Naive thymus-derived CD4-positive, alpha-beta T cell (primary cell): ENCODE measurements around the gene WRAP73. TPM values are rescaled to one million over a fixed set of nuclear protein-coding genes. Genes with fewer than 3 reads are reported as not detected.
"Not testable (repeated sequence)": the region's sequence is repeated elsewhere in the genome, so short reads cannot be mapped to it uniquely, and the experiment has no call there.

Source experiments
- ATAC-seq: fragments of 150-1000 bp; cut with Tn5 transposase; 2 replicates; pipeline ENCODE4 v1.10.0; 2021; ENCODE audit warnings: mild to moderate bottlenecking, moderate library complexity
- CTCF ChIA-PET: fragments of 350-600 bp; sonication (Branson Sonifier 250); formaldehyde crosslinking; loops from one replicate; lab custom pipeline; 2021; ENCODE audit warnings: antibody characterized with exemption; lab: Charles Lee
- POLR2A ChIA-PET: fragments of 350-600 bp; sonication (Branson Sonifier 250); formaldehyde crosslinking; loops from one replicate; lab custom pipeline; 2021; ENCODE audit warnings: antibody characterized with exemption, inconsistent platforms; lab: Charles Lee
- DNase-seq, 9 donors: peaks; one replicate each; pipeline versions ENCODE4 v3.0.0 to v3.0.0-alpha.2; 2020 to 2022; ENCODE audit warnings: mixed read lengths in 1 of 9
- H3K27ac ChIP-seq: one replicate; pipeline ENCODE4 v1.7.0; 2013; ENCODE audit warnings: mild to moderate bottlenecking, low read depth, low read length, moderate library complexity
- H3K27me3 ChIP-seq, 2 donors: one replicate each; pipeline ENCODE4 v1.7.0; 2013; ENCODE audit warnings: low read length in 2 of 2, mild to moderate bottlenecking in 2 of 2, moderate library complexity in 2 of 2; ENCODE audit not compliant: control insufficient read depth in 2 of 2, insufficient read depth in 2 of 2
- H3K36me3 ChIP-seq, 3 experiments: 1 replicate in 2 of 3; 2 replicates in 1 of 3; pipeline ENCODE4 v1.7.0; 2013; ENCODE audit warnings: low read length in 3 of 3, mild to moderate bottlenecking in 3 of 3, moderate library complexity in 1 of 3; ENCODE audit not compliant: insufficient read depth in 3 of 3, control insufficient read depth in 2 of 3
- H3K4me1 ChIP-seq, 2 donors: one replicate each; pipeline ENCODE4 v1.7.0; 2013; ENCODE audit warnings: low read length in 2 of 2, mild to moderate bottlenecking in 2 of 2, moderate library complexity in 1 of 2; ENCODE audit not compliant: control insufficient read depth in 2 of 2, insufficient read depth in 2 of 2
- H3K4me3 ChIP-seq: 2 replicates; pipeline ENCODE4 v1.7.0; 2013; ENCODE audit warnings: mild to moderate bottlenecking, low read length
- H3K9me3 ChIP-seq, 3 experiments: 1 replicate in 2 of 3; 2 replicates in 1 of 3; pipeline ENCODE4 v1.7.0; 2013; ENCODE audit warnings: low read length in 3 of 3; ENCODE audit not compliant: control insufficient read depth in 2 of 3
- H3K27ac Mint-ChIP-seq, 9 donors: one replicate each; pipeline ENCODE4 v1.8.0; 2020 to 2022; ENCODE audit warnings: mixed read lengths in 9 of 9, mild to moderate bottlenecking in 8 of 9, moderate library complexity in 5 of 9, inconsistent platforms in 2 of 9
- H3K27me3 Mint-ChIP-seq, 5 donors: one replicate each; pipeline ENCODE4 v1.8.0; 2021 to 2022; ENCODE audit warnings: mixed read lengths in 5 of 5, mild to moderate bottlenecking in 1 of 5
- H3K36me3 Mint-ChIP-seq, 5 donors: one replicate each; pipeline ENCODE4 v1.8.0; 2020 to 2022; ENCODE audit warnings: mixed read lengths in 5 of 5, mild to moderate bottlenecking in 3 of 5, inconsistent platforms in 1 of 5
- H3K4me1 Mint-ChIP-seq, 7 donors: one replicate each; pipeline ENCODE4 v1.8.0; 2020 to 2022; ENCODE audit warnings: mixed read lengths in 7 of 7, mild to moderate bottlenecking in 3 of 7, inconsistent platforms in 1 of 7
- H3K4me3 Mint-ChIP-seq, 10 donors: one replicate each; pipeline ENCODE4 v1.8.0; 2020 to 2022; ENCODE audit warnings: mild to moderate bottlenecking in 10 of 10, mixed read lengths in 10 of 10, moderate library complexity in 6 of 10, inconsistent platforms in 2 of 10
- H3K9me3 Mint-ChIP-seq, 11 donors: one replicate each; pipeline ENCODE4 v1.8.0; 2020 to 2022; ENCODE audit warnings: mixed read lengths in 11 of 11, mild to moderate bottlenecking in 4 of 11, inconsistent platforms in 1 of 11, moderate library complexity in 1 of 11
- intact Hi-C, 2 donors: fragments of 100-400 bp; cut with micrococcal nuclease; formaldehyde crosslinking; loops; one replicate each; pipeline ENCODE4 v1.15.1; 2023
- polyA plus RNA-seq, 2 donors: library from polyadenylated mRNA; unstranded; fragments of 300-500 nt; fragmentation: Illumina TruSeq; gene quantifications; one replicate each; pipeline ENCODE4 v1.2.3, GENCODE V29; 2021
- total RNA-seq, 6 experiments: library from RNA in 5 of 6; stranded (reverse) in 5 of 6; gene quantifications; 1 replicate in 5 of 6; 2 replicates in 1 of 6; pipeline ENCODE4 v1.2.3 and lab custom pipeline; 2021 to 2026

The WRAP73 gene
- total and polyA plus RNA-seq, 7 experiments from 2014 or later, result 25.5 to 42.0 (median 36.3) TPM

- H3K27me3 ChIP-seq, result no peaks in the 10 kb centered on the region
- DNase-seq, result peak in 1 of 9 donors; percentile 17
- peaks cover 0 to 19% (median 6%) of the 10 kb centered on the region in 3 experiments for H3K36me3 ChIP-seq
- peaks cover 0 to 2% (median 0%) of the 10 kb centered on the region in 11 donors for H3K9me3 Mint-ChIP-seq
- peak overlapping the region; percentile 92 to 98 (median 96) for H3K27ac Mint-ChIP-seq
- no peaks in the 10 kb centered on the region for H3K9me3 ChIP-seq
- POLR2A ChIA-PET, result interaction anchor here (0.8 to 1.6 kb wide), 5 partner anchors 8 to 137 kb away, joined by 3 to 7 read pairs (median 4); partner anchors contain the start of gene WRAP73
- H3K36me3 Mint-ChIP-seq, result peaks cover 0 to 4% (median 0%) of the 10 kb centered on the region in 5 donors
- peak overlapping the region; percentile 91 to 99 (median 96) for H3K4me3 Mint-ChIP-seq
- peak overlapping the region; percentile 78 for H3K27ac ChIP-seq
- CTCF ChIA-PET, result interaction anchor here (1.1 to 5.3 kb wide), 2 partner anchors 133 to 171 kb away, joined by 3 to 39 read pairs; no protein-coding TSS in a partner anchor
- H3K4me1 ChIP-seq, result peaks cover 22 to 26% of the 10 kb centered on the region in 2 donors
- peaks cover 33 to 63% (median 48%) of the 10 kb centered on the region in 7 donors for H3K4me1 Mint-ChIP-seq
- H3K4me3 ChIP-seq, result peak overlapping the region; percentile 95
- no peak for ATAC-seq
- peaks cover 0 to 13% (median 0%) of the 10 kb centered on the region in 5 donors for H3K27me3 Mint-ChIP-seq
- intact Hi-C loops, result loop anchor here (1.0 to 10.0 kb wide), 7 partner anchors 27 to 1099 kb away; partner anchors contain the start of genes C1orf174 (in 2 of the 2), WRAP73 (in 2 of the 2), PANK4 (in 1 of the 2) and SMIM1 (in 1 of the 2)
Observed at GRCh38 chr1:3623441-3624199, 26.3 kb downstream of the WRAP73 start.

- peaks cover 22 to 26% of the 10 kb centered on the region in 2 donors for H3K4me1 ChIP-seq
- H3K9me3 ChIP-seq, H3K4me3 ChIP-seq, DNase-seq, H3K27ac ChIP-seq, ATAC-seq, H3K9me3 Mint-ChIP-seq, H3K36me3 Mint-ChIP-seq, H3K36me3 ChIP-seq, H3K27me3 ChIP-seq: not testable (repeated sequence)
- peak overlapping the region in 7 of 9 donors; percentile 7 to 98 (median 66) for H3K27ac Mint-ChIP-seq
- H3K4me3 Mint-ChIP-seq, result peak overlapping the region in 9 of 10 donors; percentile 35 to 99 (median 93)
- peaks cover 33 to 63% (median 48%) of the 10 kb centered on the region in 7 donors for H3K4me1 Mint-ChIP-seq
- peaks cover 0 to 13% (median 0%) of the 10 kb centered on the region in 5 donors for H3K27me3 Mint-ChIP-seq
- CTCF ChIA-PET, result interaction anchor here (0.9 to 5.3 kb wide), 7 partner anchors 57 to 173 kb away, joined by 3 to 39 read pairs (median 3); no protein-coding TSS in a partner anchor
- POLR2A ChIA-PET, result interaction anchor here (1.1 kb wide), 1 partner anchor 10 kb away, joined by 3 read pairs; the partner anchor contains the start of gene MEGF6
- intact Hi-C loops, result loop anchor here (5.0 to 10.0 kb wide), 3 partner anchors 35 to 1097 kb away; partner anchors contain the start of genes PANK4 (in 1 of the 2) and SMIM1 (in 1 of the 2)
Observed at GRCh38 chr1:3622102-3622501, 27.8 kb downstream of the WRAP73 start.

GRCh38 chr1:3621151-3621671 is 28.7 kb downstream of the WRAP73 start:
- not testable (repeated sequence) for ATAC-seq, H3K4me3 ChIP-seq, H3K27me3 ChIP-seq, H3K27ac ChIP-seq, DNase-seq, H3K9me3 ChIP-seq, H3K9me3 Mint-ChIP-seq, H3K36me3 ChIP-seq, H3K36me3 Mint-ChIP-seq, H3K4me3 Mint-ChIP-seq
- Mint-ChIP-seq H3K4me1 (peaks cover 32 to 61% (median 46%) of the 10 kb centered on the region in 7 donors), H3K27me3 (peaks cover 0 to 13% (median 0%) of the 10 kb centered on the region in 5 donors), H3K27ac (peak overlapping the region in 5 of 9 donors; percentile 22 to 97 (median 28))
- ChIA-PET POLR2A (interaction anchor here (0.6 to 1.3 kb wide), 5 partner anchors 9 to 130 kb away, joined by 3 to 5 read pairs (median 3); partner anchors contain the start of gene MEGF6), CTCF (interaction anchor here (0.6 to 5.3 kb wide), 7 partner anchors 37 to 173 kb away, joined by 3 to 39 read pairs (median 3); no protein-coding TSS in a partner anchor)
- intact Hi-C loops, result loop anchor here (5.0 to 10.0 kb wide), 3 partner anchors 34 to 1096 kb away; partner anchors contain the start of genes PANK4 (in 1 of the 2) and SMIM1 (in 1 of the 2)
- H3K4me1 ChIP-seq, result peaks cover 20 to 25% of the 10 kb centered on the region in 2 donors

GRCh38 chr1:3620708-3621107 is 29.2 kb downstream of the WRAP73 start:
- Histone ChIP-seq H3K9me3 (no peaks in the 10 kb centered on the region), H3K4me3 (no peak overlapping the region), H3K27ac (no peak overlapping the region), H3K36me3 (peaks cover 0 to 5% (median 0%) of the 10 kb centered on the region in 3 experiments), H3K4me1 (peaks cover 15 to 20% of the 10 kb centered on the region in 2 donors), H3K27me3 (no peaks in the 10 kb centered on the region)
- H3K4me1 Mint-ChIP-seq, result peaks cover 27 to 56% (median 41%) of the 10 kb centered on the region in 7 donors
- peak overlapping the region in 4 of 9 donors; percentile 12 to 77 (median 64) for H3K27ac Mint-ChIP-seq
- H3K9me3 Mint-ChIP-seq, result peaks cover 0 to 2% (median 0%) of the 10 kb centered on the region in 11 donors
- intact Hi-C loops, result loop anchor here (5.0 to 10.0 kb wide), 3 partner anchors 33 to 1096 kb away; partner anchors contain the start of genes PANK4 (in 1 of the 2) and SMIM1 (in 1 of the 2)
- H3K4me3 Mint-ChIP-seq, result no peak overlapping the region
- ChIA-PET POLR2A (interaction anchor here (0.6 to 1.3 kb wide), 5 partner anchors 9 to 130 kb away, joined by 3 to 5 read pairs (median 3); partner anchors contain the start of gene MEGF6), CTCF (interaction anchor here (0.9 to 5.3 kb wide), 7 partner anchors 7 to 168 kb away, joined by 3 to 39 read pairs (median 6); partner anchors contain the start of gene MEGF6)
- peaks cover 0 to 13% (median 0%) of the 10 kb centered on the region in 5 donors for H3K27me3 Mint-ChIP-seq
- peaks cover 0 to 4% (median 0%) of the 10 kb centered on the region in 5 donors for H3K36me3 Mint-ChIP-seq
- no peak for ATAC-seq
- DNase-seq, result no peak

GRCh38 chr1:3618881-3619671 is 30.8 kb downstream of the WRAP73 start:
- H3K27ac Mint-ChIP-seq, result peak overlapping the region in 2 of 9 donors; percentile 1 to 59
- peak; percentile 47 to 82 (median 75) for DNase-seq
- peaks cover 19 to 46% (median 34%) of the 10 kb centered on the region in 7 donors for H3K4me1 Mint-ChIP-seq

More at GRCh38 chr1:3618881-3619671, 30.8 kb downstream of the WRAP73 start:
- peaks cover 11 to 15% of the 10 kb centered on the region in 2 donors for H3K4me1 ChIP-seq
- intact Hi-C loops, result loop anchor here (1.0 kb wide), 4 partner anchors 54 to 166 kb away; no protein-coding TSS in a partner anchor
- H3K9me3 ChIP-seq, result no peaks in the 10 kb centered on the region
- CTCF ChIA-PET, result interaction anchor here (0.6 to 5.3 kb wide), 19 partner anchors 10 to 1486 kb away, joined by 3 to 39 read pairs (median 4); no protein-coding TSS in a partner anchor
- POLR2A ChIA-PET, result interaction anchor here (0.7 to 0.9 kb wide), 4 partner anchors 9 to 127 kb away, joined by 3 read pairs; no protein-coding TSS in a partner anchor
- H3K27me3 Mint-ChIP-seq, result peaks cover 0 to 14% (median 6%) of the 10 kb centered on the region in 5 donors
- H3K9me3 Mint-ChIP-seq, result no peaks in the 10 kb centered on the region
- H3K27ac ChIP-seq, result no peak overlapping the region
- no peaks in the 10 kb centered on the region for H3K36me3 ChIP-seq
- no peaks in the 10 kb centered on the region for H3K36me3 Mint-ChIP-seq
- ATAC-seq, result peak; percentile 96
- no peaks in the 10 kb centered on the region for H3K27me3 ChIP-seq
- H3K4me3 Mint-ChIP-seq, result peak overlapping the region in 2 of 10 donors; percentile 17 to 37
- H3K4me3 ChIP-seq, result no peak overlapping the region
